GM04503 (cell line): ENCODE data around the gene CD99.
"Not testable (repeated sequence)": the region's sequence is repeated elsewhere in the genome, so short reads cannot be mapped to it uniquely, and the experiment has no call there.

Source experiments
- DNase-seq: peaks from one replicate; pipeline ENCODE4 v3.0.0-alpha.2; 2012; ENCODE audit warnings: low read depth

The CD99 gene

GRCh38 chrX:2675657-2676200, 15.4 kb upstream of the CD99 start:
- not testable (repeated sequence) for DNase-seq

GRCh38 chrX:2676794-2677675, 14.1 kb upstream of the CD99 start:
- DNase-seq, result no peak

DNA sequence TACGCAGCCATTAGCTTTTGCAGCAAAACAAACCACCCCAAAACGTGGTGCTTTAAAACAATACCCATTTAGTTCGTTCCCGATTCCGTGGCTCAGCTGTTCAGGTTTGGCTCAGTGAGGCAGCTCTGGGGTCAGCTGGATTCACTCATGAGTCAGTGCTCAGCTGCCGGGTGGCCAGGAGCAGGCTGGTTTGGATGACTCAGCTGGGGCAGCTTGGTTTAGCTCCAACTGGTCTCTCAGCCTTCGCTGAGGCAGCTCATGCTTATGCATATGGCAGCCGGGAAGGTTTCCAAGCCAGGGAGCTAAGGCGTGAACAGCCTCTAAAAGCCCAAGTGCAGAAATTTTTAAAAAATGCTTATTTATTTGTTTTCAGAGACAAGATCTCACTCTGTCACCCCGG, 13.3 kb upstream of the CD99 start:
- peak; percentile 92 for DNase-seq

DNA sequence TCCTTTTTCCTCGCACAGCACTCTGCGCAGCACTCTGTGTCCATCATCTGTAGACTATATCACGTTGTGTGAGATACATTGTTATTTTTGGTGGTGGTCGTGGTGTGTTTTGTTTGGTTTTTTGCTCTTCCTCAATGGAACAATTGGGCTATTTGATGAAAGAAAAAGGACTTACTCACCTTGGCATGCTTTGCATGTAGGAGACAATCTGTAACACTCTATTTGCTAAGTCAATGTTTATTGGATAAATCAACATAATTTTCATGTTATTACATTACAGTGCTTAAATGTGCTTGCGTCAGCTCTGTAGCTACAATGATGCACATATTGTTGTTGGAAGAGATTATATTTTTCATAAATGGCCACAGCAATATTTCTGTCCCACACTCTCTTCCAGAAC, 12.5 kb upstream of the CD99 start:
- no peak for DNase-seq

GRCh38 chrX:2679534-2680485, 11.3 kb upstream of the CD99 start:
- DNase-seq, result no peak

DNA sequence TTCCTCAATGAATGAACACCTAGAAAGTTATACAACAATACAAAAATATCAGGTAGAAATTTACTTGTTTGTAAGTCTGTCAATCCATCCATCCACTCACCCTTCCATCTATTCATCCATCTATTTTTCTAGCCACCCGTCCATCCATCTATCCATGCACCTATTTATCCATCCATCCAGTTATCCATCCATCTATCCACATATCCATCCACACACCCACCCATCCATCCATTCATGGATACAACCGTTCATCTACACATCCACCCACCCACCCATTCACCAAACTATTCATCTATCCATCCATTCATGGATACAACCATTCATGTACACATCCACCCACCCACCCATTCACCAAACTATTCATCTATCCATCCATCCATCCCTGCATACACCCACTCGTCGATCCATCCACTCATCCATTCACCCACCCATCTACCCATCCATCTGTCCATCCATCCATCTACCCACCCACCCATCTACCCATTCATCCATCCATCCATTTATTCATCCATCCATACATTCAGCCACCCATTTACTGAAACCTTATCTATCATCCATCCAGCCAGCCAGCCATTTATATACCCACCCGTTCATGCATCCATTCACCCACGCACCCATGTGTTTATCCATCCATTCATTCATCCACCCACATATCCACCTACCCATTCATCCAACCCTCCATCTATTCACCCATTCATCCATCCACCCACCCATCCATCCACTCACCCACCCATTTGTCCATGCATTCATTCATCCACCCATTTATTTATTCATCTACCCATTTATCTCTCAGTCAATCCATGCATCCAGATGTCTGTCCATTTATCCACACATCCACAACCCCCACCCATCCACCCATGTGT, 10.4 kb upstream of the CD99 start:
- DNase-seq, result no peak

- no peak for DNase-seq
Measured at GRCh38 chrX:2682565-2683177, 8.4 kb upstream of the CD99 start.

DNA sequence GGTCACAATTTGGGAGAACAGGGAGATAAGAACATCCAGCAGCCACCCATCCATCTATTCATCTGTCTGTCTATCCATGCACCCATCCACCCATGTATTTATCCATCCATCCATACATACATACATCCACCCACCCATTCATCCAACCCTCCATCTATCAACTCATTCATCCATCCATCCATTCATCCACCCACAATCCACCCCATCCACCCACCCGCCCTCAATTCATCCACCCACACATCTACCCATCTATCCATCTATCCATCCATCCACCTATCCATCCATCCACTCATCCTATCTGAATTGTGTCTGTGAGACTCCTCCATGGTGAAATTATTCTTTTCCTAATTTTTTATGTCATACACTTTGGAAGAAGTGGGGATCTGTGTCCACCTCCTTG, 6.8 kb upstream of the CD99 start:
- no peak for DNase-seq

- no peak for DNase-seq
Measured at GRCh38 chrX:2685886-2686285, 5.2 kb upstream of the CD99 start.

DNA sequence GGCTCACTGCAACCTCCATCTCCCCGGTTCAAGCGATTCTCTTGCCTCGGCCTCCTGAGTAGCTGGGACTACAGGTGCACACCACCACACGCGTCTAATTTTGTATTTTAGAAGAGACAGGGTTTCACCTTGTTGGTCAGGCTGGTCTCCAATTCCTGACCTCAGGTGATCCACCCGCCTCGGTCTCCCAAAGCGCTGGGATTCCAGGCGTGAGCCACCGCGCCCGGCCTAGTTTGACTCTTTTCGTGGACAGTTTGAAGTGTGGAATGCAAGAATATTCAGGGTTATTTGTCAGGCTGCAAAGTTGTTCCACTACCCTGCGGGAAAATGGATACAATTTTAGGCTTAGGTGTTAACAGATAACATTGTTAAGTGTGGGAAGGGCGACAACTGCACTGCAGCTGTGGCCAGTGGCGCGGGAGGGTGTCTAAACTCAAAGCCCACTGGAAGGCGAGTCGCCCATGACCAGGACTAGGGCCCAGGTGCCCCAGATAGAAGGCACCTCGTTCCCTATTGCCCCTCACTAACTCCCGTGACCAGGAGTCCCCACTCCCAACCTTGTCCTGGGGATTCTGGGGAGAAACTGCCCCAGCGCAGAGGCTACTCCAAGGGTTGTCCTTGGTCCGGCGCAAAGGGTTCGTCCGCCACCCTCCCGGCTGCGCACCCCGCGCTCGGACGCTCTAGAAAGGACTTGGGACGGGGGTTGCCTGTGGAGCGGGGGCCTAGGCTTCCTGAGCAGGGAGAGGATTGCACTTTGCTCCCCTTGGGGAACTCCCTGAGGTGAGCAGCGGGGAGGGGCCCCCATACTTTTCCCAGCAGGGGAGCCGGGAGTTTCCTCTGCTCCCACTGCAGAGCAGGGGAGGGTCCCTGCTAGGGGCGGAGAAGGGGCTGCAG, 1.1 kb upstream of the CD99 start:
- no peak for DNase-seq

DNA sequence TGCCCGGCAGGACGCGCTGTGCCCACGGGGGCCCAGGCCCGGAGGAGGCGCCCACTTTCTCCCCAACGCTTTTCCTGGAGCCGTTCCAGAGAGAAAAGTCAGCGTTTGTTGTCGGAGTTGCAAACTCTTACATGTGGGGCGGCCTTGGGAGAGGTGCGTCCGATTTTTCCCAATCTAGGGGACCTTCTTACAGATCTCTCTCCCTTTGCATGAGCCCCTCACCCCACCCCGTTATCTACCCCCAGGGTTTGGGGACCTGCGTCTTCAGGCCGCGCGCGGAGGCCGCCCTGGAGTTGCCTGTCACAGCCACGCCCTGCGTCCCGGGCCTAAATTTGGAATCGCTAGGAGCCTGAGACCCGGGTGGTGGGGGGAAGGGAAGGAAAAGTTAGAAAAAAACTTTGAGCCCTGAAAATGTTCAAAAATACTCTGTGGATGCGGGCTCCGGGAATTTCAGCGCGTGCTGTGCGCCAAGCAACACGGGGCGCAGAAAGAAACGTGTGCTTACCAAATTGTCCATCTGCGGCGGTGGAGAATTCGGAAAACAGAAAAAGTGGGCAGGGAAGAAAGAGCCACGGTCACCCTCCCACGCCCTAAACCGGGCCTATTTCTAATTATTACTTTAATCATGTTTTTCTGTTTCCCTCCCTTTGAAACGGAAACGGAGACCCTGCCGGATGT, 587 bp downstream of the CD99 start:
- DNase-seq, result no peak

DNA sequence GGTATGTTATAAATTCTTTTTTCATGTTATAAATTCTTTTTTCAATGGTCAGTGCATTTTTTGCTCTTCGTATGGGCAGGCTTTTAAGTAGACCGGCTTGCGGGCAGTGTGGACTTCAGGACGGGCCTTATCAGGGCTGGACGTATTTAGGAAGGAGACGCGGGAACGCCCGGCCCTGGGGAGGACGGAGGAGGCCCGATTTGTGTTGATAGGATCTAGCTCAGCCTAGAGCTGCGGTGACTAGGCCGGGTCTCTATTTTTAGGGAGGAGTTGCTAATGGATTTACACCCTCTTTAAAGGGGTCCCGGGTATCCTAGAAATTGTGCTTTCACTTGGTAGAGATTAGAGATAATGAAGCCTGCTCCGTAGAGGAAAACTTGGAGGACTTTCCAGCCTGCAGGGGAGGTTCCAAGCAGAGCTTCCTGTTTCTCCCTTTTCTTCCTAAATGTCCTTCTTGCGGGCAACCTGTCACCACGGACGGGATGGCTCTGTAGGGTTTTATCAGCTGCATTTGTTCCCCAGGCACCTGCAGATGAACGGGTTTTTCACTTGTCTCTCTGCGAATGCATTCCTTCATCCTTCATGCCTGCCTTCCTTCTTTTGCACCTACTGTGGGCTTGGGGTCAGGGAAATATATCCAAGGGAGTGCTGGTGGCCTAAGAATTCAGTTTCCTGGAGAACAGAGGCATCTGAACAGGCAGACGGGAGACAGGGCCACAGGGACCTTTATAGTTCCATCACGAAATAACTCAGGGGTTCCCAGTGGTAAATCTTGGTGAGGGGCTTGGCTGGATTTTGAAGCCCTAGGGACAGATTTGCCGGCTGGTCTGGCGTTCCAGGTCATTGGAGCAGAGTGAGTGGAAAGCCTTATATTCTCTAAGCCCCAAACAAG, 1.4 kb downstream of the CD99 start:
- no peak for DNase-seq

- DNase-seq, result no peak
Measured at GRCh38 chrX:2693113-2694002, 2.3 kb downstream of the CD99 start.

GRCh38 chrX:2694914-2695267, 3.8 kb downstream of the CD99 start:
- DNase-seq, result no peak

- DNase-seq, result peak; percentile 74
Measured at GRCh38 chrX:2696698-2697215, 5.7 kb downstream of the CD99 start.

GRCh38 chrX:2697306-2697705, 6.2 kb downstream of the CD99 start:
- no peak for DNase-seq

- no peak for DNase-seq
Measured at GRCh38 chrX:2697741-2698299, 6.7 kb downstream of the CD99 start.
